Mesenchymal stem cell (in vitro differentiated cells and primary cell): ENCODE measurements around the gene TNFSF8.

Experiments
- DNase-seq: peaks from one replicate; pipeline ENCODE4 v3.0.0-alpha.2; 2013
- H2AFZ ChIP-seq: one replicate; pipeline ENCODE4 v1.6.1; 2013; ENCODE audit warnings: low read depth, mild to moderate bottlenecking, control low read depth, inconsistent platforms, low read length, moderate library complexity
- H2AK5ac ChIP-seq: 2 replicates; pipeline ENCODE4 v1.6.1; 2013; ENCODE audit warnings: low read length, moderate library complexity, mild to moderate bottlenecking, inconsistent platforms; ENCODE audit not compliant: severe bottlenecking
- H2BK120ac ChIP-seq: one replicate; pipeline ENCODE4 v1.6.1; 2013; ENCODE audit warnings: low read depth, mild to moderate bottlenecking, inconsistent platforms, low read length, moderate library complexity
- H2BK12ac ChIP-seq, 2 experiments: one replicate each; pipeline ENCODE4 v1.6.1; 2013; ENCODE audit warnings: inconsistent platforms in 2 of 2, low read length in 2 of 2, mild to moderate bottlenecking in 2 of 2, moderate library complexity in 2 of 2, control low read depth in 1 of 2
- H2BK15ac ChIP-seq: one replicate; pipeline ENCODE4 v1.6.1; 2013; ENCODE audit warnings: mild to moderate bottlenecking, low read depth, inconsistent platforms; ENCODE audit not compliant: poor library complexity, severe bottlenecking
- H2BK5ac ChIP-seq: 2 replicates; pipeline ENCODE4 v1.6.1; 2013; ENCODE audit warnings: low read depth, mild to moderate bottlenecking, low read length, control low read depth, inconsistent platforms; ENCODE audit not compliant: poor library complexity, severe bottlenecking
- H3K14ac ChIP-seq, 2 experiments: one replicate each; pipeline ENCODE4 v1.6.1; 2013; ENCODE audit warnings: inconsistent platforms in 2 of 2, low read length in 2 of 2, control low read depth in 1 of 2, mild to moderate bottlenecking in 1 of 2, moderate library complexity in 1 of 2
- H3K18ac ChIP-seq, 2 experiments: one replicate each; pipeline ENCODE4 v1.6.1; 2013; ENCODE audit warnings: inconsistent platforms in 2 of 2, low read length in 2 of 2, control low read depth in 1 of 2, low read depth in 1 of 2, mild to moderate bottlenecking in 1 of 2
- H3K23ac ChIP-seq, 2 experiments: one replicate each; pipeline ENCODE4 v1.6.1; 2013; ENCODE audit warnings: inconsistent platforms in 2 of 2, low read length in 2 of 2, mild to moderate bottlenecking in 2 of 2, moderate library complexity in 2 of 2, control low read depth in 1 of 2
- H3K27ac ChIP-seq: 2 replicates; pipeline ENCODE4 v1.5.1; 2013; ENCODE audit warnings: mild to moderate bottlenecking, moderate library complexity, low read length, control low read depth, inconsistent platforms; ENCODE audit not compliant: poor library complexity, severe bottlenecking
- H3K27me3 ChIP-seq, 2 experiments: 2 replicates each; pipeline versions ENCODE4 v1.6.1 to v1.7.0; 2013; ENCODE audit warnings: low read length in 2 of 2, mild to moderate bottlenecking in 2 of 2, moderate library complexity in 2 of 2, control low read depth in 1 of 2, inconsistent platforms in 1 of 2; ENCODE audit not compliant: control insufficient read depth in 1 of 2, insufficient read depth in 1 of 2
- H3K36me3 ChIP-seq, 2 experiments: 2 replicates each; pipeline versions ENCODE4 v1.6.1 to v1.7.0; 2013; ENCODE audit warnings: low read length in 2 of 2, control low read depth in 1 of 2, inconsistent platforms in 1 of 2, low read depth in 1 of 2, mild to moderate bottlenecking in 1 of 2; ENCODE audit not compliant: insufficient read depth in 2 of 2, control insufficient read depth in 1 of 2
- H3K4ac ChIP-seq, 2 experiments: one replicate each; pipeline ENCODE4 v1.6.1; 2013; ENCODE audit warnings: inconsistent platforms in 2 of 2, low read length in 2 of 2, mild to moderate bottlenecking in 2 of 2, moderate library complexity in 2 of 2, control low read depth in 1 of 2, low read depth in 1 of 2
- H3K4me1 ChIP-seq: 2 replicates; pipeline ENCODE4 v1.6.1; 2013; ENCODE audit warnings: low read depth, low read length, control low read depth; ENCODE audit not compliant: control insufficient read depth, insufficient read depth
- H3K4me2 ChIP-seq: 2 replicates; pipeline ENCODE4 v1.6.1; 2013; ENCODE audit warnings: low read length, mild to moderate bottlenecking, inconsistent platforms; ENCODE audit not compliant: poor library complexity, severe bottlenecking
- H3K4me3 ChIP-seq, 2 experiments: 2 replicates each; pipeline versions ENCODE4 v1.5.1 to v1.7.0; 2013; ENCODE audit warnings: low read length in 2 of 2, mild to moderate bottlenecking in 2 of 2, control low read depth in 1 of 2, low read depth in 1 of 2; ENCODE audit not compliant: insufficient read depth in 1 of 2
- H3K79me1 ChIP-seq: replicated peaks from 2 replicates; pipeline ENCODE4 v1.6.1; 2013; ENCODE audit warnings: mild to moderate bottlenecking, control low read depth, low read length, inconsistent platforms; ENCODE audit not compliant: poor library complexity, severe bottlenecking
- H3K9ac ChIP-seq: 2 replicates; pipeline ENCODE4 v1.7.0; 2013; ENCODE audit warnings: mild to moderate bottlenecking, low read length, moderate library complexity
- H3K9me3 ChIP-seq: 2 replicates; pipeline ENCODE4 v1.7.0; 2013; ENCODE audit warnings: mild to moderate bottlenecking, low read length; ENCODE audit not compliant: control insufficient read depth
- H4K8ac ChIP-seq: one replicate; pipeline ENCODE4 v1.6.1; 2013; ENCODE audit warnings: inconsistent platforms, mild to moderate bottlenecking, low read length, moderate library complexity
- H4K91ac ChIP-seq: one replicate; pipeline ENCODE4 v1.6.1; 2013; ENCODE audit warnings: mild to moderate bottlenecking, low read length, inconsistent platforms
- WGBS: methylation state at CpG from one replicate; pipeline ENCODE4 v1.1.7; 2013; ENCODE audit warnings: mixed read lengths; 5-methylcytosine and 5-hydroxymethylcytosine counted together

TNFSF8 gene

DNA sequence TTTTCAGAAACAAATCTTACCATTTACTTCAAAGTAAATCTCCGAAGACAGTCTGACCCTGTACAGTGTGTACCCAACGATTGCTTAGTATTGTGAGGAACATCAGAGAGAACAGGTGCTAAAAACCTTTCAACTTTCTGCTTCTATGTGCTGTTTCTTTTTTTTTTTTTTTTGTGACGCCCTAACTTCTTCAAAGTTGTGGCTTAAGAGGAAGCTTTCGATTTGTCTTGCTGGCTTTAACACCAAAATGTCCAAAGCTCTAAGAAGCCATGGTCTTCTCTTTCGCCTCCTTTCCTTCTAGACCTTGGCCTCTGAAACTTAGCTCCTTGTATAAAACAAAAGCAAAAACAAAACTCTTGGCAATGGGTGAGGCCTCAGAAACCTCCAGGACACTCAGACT, 1.2 kb downstream of the TNFSF8 start:
- no peak overlapping the region for H3K4ac ChIP-seq
- H3K4me2 ChIP-seq, result no peak overlapping the region
- no peak overlapping the region for H4K8ac ChIP-seq
- no peaks in the 10 kb centered on the region for H3K9me3 ChIP-seq
- H3K14ac ChIP-seq, result no peak overlapping the region
- no peak overlapping the region for H3K27ac ChIP-seq
- H3K23ac ChIP-seq, result no peak overlapping the region
- H3K27me3 ChIP-seq, result peaks cover 0 to 9% of the 10 kb centered on the region in 2 experiments
- H3K9ac ChIP-seq, result no peak overlapping the region
- H2AFZ ChIP-seq, result no peak overlapping the region
- H3K4me3 ChIP-seq, result no peak overlapping the region
- H2BK15ac ChIP-seq, result no peak overlapping the region
- no peak for DNase-seq
- no peak overlapping the region for H2AK5ac ChIP-seq
- H4K91ac ChIP-seq, result no peak overlapping the region
- H2BK5ac ChIP-seq, result no peak overlapping the region
- 76% methylated on average over 5 of the region's 5 CpGs for WGBS
- H3K18ac ChIP-seq, result no peak overlapping the region
- H3K4me1 ChIP-seq, result no peaks in the 10 kb centered on the region
- no peaks in the 10 kb centered on the region for H3K36me3 ChIP-seq
- no peaks in the 10 kb centered on the region for H3K79me1 ChIP-seq
- no peak overlapping the region for H2BK120ac ChIP-seq
- no peak overlapping the region for H2BK12ac ChIP-seq

- H3K79me1 ChIP-seq, result no peaks in the 10 kb centered on the region
- WGBS, result no CpG with 5 or more reads among the region's 1 CpG
- no peak overlapping the region for H3K27ac ChIP-seq
- no peak overlapping the region for H4K91ac ChIP-seq
- DNase-seq, result no peak
- no peak overlapping the region for H2BK12ac ChIP-seq
- H3K4me2 ChIP-seq, result no peak overlapping the region
- no peak overlapping the region for H2AFZ ChIP-seq
- no peak overlapping the region for H2AK5ac ChIP-seq
- H3K9ac ChIP-seq, result no peak overlapping the region
- H3K4me1 ChIP-seq, result no peaks in the 10 kb centered on the region
- H3K18ac ChIP-seq, result no peak overlapping the region
- no peak overlapping the region for H2BK15ac ChIP-seq
- no peak overlapping the region for H3K4ac ChIP-seq
- H3K27me3 ChIP-seq, result peaks cover 0 to 9% of the 10 kb centered on the region in 2 experiments
- no peak overlapping the region for H4K8ac ChIP-seq
- H3K36me3 ChIP-seq, result no peaks in the 10 kb centered on the region
- H3K4me3 ChIP-seq, result no peak overlapping the region
- H3K14ac ChIP-seq, result no peak overlapping the region
- no peak overlapping the region for H2BK120ac ChIP-seq
- H2BK5ac ChIP-seq, result no peak overlapping the region
- no peaks in the 10 kb centered on the region for H3K9me3 ChIP-seq
- no peak overlapping the region for H3K23ac ChIP-seq
These were observed 1.7 kb downstream of the TNFSF8 start for GRCh38 chr9:114928671-114929070.

DNA sequence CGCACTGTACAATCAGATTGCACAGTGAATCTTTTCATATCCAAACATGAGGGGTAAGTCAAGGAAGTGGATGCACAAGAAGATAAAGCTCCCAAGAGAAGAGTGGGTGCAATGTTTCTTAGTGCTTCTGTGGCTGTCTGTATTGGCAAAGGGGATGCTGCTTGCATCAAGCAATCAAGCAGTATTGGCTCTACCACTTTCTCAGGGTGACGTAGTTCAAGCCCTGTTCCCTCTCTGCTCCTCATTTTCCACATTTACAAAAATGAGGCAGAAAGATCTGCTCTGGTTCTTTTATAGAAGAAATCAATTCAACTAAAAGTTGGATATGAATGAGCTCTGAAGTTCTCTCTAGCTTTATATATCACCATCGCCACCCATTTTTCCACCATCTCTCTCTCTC, 2.3 kb downstream of the TNFSF8 start:
- Histone ChIP-seq H3K79me1 (no peaks in the 10 kb centered on the region), H3K27me3 (peaks cover 0 to 9% of the 10 kb centered on the region in 2 experiments), H3K27ac (no peak overlapping the region), H2AFZ (no peak overlapping the region), H3K18ac (no peak overlapping the region), H2BK15ac (no peak overlapping the region), H2BK12ac (no peak overlapping the region), H3K36me3 (no peaks in the 10 kb centered on the region), H3K14ac (no peak overlapping the region), H3K4me2 (no peak overlapping the region), H2BK5ac (no peak overlapping the region), H3K4ac (no peak overlapping the region), H4K91ac (no peak overlapping the region), H4K8ac (no peak overlapping the region), H3K9ac (no peak overlapping the region), H2AK5ac (no peak overlapping the region), H3K4me1 (no peaks in the 10 kb centered on the region), H3K9me3 (no peaks in the 10 kb centered on the region), H3K23ac (no peak overlapping the region), H2BK120ac (no peak overlapping the region), H3K4me3 (no peak overlapping the region)
- WGBS, result 100% methylated on average over 1 of the region's 3 CpGs
- no peak for DNase-seq

- no peak overlapping the region for H3K4ac ChIP-seq
- no peak overlapping the region for H3K4me2 ChIP-seq
- no peak overlapping the region for H4K8ac ChIP-seq
- H3K27ac ChIP-seq, result no peak overlapping the region
- no peak overlapping the region for H2BK5ac ChIP-seq
- no peaks in the 10 kb centered on the region for H3K36me3 ChIP-seq
- no peak overlapping the region for H4K91ac ChIP-seq
- DNase-seq, result no peak
- no peak overlapping the region for H3K23ac ChIP-seq
- H2AFZ ChIP-seq, result no peak overlapping the region
- no peak overlapping the region for H2BK15ac ChIP-seq
- H3K4me1 ChIP-seq, result no peaks in the 10 kb centered on the region
- H3K9me3 ChIP-seq, result no peaks in the 10 kb centered on the region
- H3K9ac ChIP-seq, result no peak overlapping the region
- WGBS, result no CpG with 5 or more reads among the region's 2 CpGs
- H2BK120ac ChIP-seq, result no peak overlapping the region
- H3K27me3 ChIP-seq, result peaks cover 6 to 9% of the 10 kb centered on the region in 2 experiments
- H3K79me1 ChIP-seq, result no peaks in the 10 kb centered on the region
- no peak overlapping the region for H2AK5ac ChIP-seq
- no peak overlapping the region for H3K18ac ChIP-seq
- H3K14ac ChIP-seq, result no peak overlapping the region
- H3K4me3 ChIP-seq, result no peak overlapping the region
- H2BK12ac ChIP-seq, result no peak overlapping the region
These were observed 4.7 kb downstream of the TNFSF8 start for GRCh38 chr9:114925672-114926071.
